Loucy (cell line): ENCODE data around the gene MAPK6.

Experiments
- H2AFZ ChIP-seq: fragments of 200-600 bp; sonication (generic); 2 replicates; pipeline ENCODE4 v1.6.0; 2016; ENCODE audit warnings: antibody characterized with exemption, mild to moderate bottlenecking, low read length, moderate library complexity
- H3F3A ChIP-seq: fragments of 200-600 bp; 2 replicates; pipeline ENCODE4 v1.6.0; 2016; ENCODE audit warnings: antibody characterized with exemption, low read depth, mild to moderate bottlenecking
- H3K27me3 ChIP-seq: fragments of 200-600 bp; sonication (generic); 2 replicates; pipeline ENCODE4 v1.6.1; 2014; ENCODE audit warnings: low read length, mild to moderate bottlenecking; ENCODE audit not compliant: insufficient read depth, poor library complexity, severe bottlenecking
- H3K36me3 ChIP-seq: fragments of 200-600 bp; sonication (generic); 2 replicates; pipeline ENCODE4 v1.6.1; 2016; ENCODE audit warnings: low read length; ENCODE audit not compliant: insufficient read depth
- H3K4me1 ChIP-seq: fragments of 200-600 bp; sonication (generic); 2 replicates; pipeline ENCODE4 v1.5.1; 2014; ENCODE audit warnings: low read length, mild to moderate bottlenecking; ENCODE audit not compliant: insufficient read depth, poor library complexity, severe bottlenecking
- H3K4me2 ChIP-seq: fragments of 200-600 bp; sonication (generic); 2 replicates; pipeline ENCODE4 v1.6.0; 2014; ENCODE audit warnings: antibody characterized with exemption, low read length, low read depth, mild to moderate bottlenecking; ENCODE audit not compliant: poor library complexity, severe bottlenecking
- H3K4me3 ChIP-seq: fragments of 200-600 bp; sonication (generic); 2 replicates; pipeline ENCODE4 v1.5.1; 2014; ENCODE audit warnings: low read length, mild to moderate bottlenecking, mixed read lengths; ENCODE audit not compliant: poor library complexity, severe bottlenecking
- H3K79me2 ChIP-seq: fragments of 200-600 bp; sonication (generic); 2 replicates; pipeline ENCODE4 v1.6.1; 2014; ENCODE audit warnings: low read length; ENCODE audit not compliant: insufficient read depth
- H3K9ac ChIP-seq: fragments of 200-600 bp; sonication (generic); 2 replicates; pipeline ENCODE4 v1.6.0; 2014; ENCODE audit warnings: mild to moderate bottlenecking, low read depth, low read length, moderate library complexity; ENCODE audit not compliant: poor library complexity, severe bottlenecking
- H3K9me2 ChIP-seq: fragments of 200-600 bp; sonication (generic); replicated peaks from 2 replicates; pipeline ENCODE4 v1.6.1; 2016; ENCODE audit warnings: low read depth, low read length, mixed read lengths
- H3K9me3 ChIP-seq: fragments of 200-600 bp; sonication (generic); 2 replicates; pipeline ENCODE4 v1.6.1; 2014; ENCODE audit warnings: mild to moderate bottlenecking, antibody characterized with exemption, low read length, low read depth; ENCODE audit not compliant: insufficient read depth
- H4K20me1 ChIP-seq: fragments of 200-600 bp; sonication (generic); 2 replicates; pipeline ENCODE4 v1.6.0; 2014; ENCODE audit warnings: antibody characterized with exemption, low read length, mild to moderate bottlenecking; ENCODE audit not compliant: insufficient read depth, poor library complexity, severe bottlenecking
- CTCF ChIP-seq: fragments of 200-600 bp; sonication (generic); conservative IDR thresholded peaks from 2 replicates; pipeline ENCODE4 v1.5.1; 2014; ENCODE audit warnings: mild to moderate bottlenecking, antibody characterized with exemption, low read length
- EZH2phosphoT487 ChIP-seq: fragments of 200-600 bp; IDR thresholded peaks from 2 replicates; pipeline ENCODE4 v1.6.1; 2018; ENCODE audit warnings: antibody characterized with exemption, mild to moderate bottlenecking, moderate library complexity, borderline replicate concordance

The MAPK6 gene

DNA sequence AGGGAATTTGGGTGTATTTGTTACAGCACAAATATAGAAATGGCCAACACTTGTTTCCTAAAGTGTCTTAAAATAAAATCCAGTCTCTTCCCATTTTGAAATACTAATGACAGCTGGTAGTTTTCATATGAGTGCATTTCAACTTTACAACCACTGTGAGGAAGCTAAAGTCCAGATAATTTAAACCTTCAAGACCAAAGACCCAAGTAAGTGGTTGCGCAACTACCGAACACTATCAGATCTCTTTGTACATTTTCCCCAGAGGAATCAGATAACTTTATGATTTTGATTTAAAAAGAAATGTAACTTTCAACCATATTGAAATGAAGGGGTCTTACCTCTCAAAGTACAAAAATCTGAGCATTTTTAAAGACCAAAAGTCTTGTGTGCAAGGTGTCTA, 79.3 kb downstream of the MAPK6 start:
- H3K4me3 ChIP-seq, result no peak overlapping the region
- TF ChIP-seq CTCF (no peak), EZH2phosphoT487 (no peak)
- H3K79me2 ChIP-seq, result no peaks in the 10 kb centered on the region
- H3K4me1 ChIP-seq, result no peaks in the 10 kb centered on the region
- H3F3A ChIP-seq, result no peaks in the 10 kb centered on the region
- H3K27me3 ChIP-seq, result no peaks in the 10 kb centered on the region
- no peak overlapping the region for H2AFZ ChIP-seq
- no peak overlapping the region for H3K9ac ChIP-seq
- H3K36me3 ChIP-seq, result no peaks in the 10 kb centered on the region
- no peaks in the 10 kb centered on the region for H3K9me3 ChIP-seq
- H4K20me1 ChIP-seq, result no peaks in the 10 kb centered on the region
- H3K9me2 ChIP-seq, result no peaks in the 10 kb centered on the region
- H3K4me2 ChIP-seq, result no peak overlapping the region

DNA sequence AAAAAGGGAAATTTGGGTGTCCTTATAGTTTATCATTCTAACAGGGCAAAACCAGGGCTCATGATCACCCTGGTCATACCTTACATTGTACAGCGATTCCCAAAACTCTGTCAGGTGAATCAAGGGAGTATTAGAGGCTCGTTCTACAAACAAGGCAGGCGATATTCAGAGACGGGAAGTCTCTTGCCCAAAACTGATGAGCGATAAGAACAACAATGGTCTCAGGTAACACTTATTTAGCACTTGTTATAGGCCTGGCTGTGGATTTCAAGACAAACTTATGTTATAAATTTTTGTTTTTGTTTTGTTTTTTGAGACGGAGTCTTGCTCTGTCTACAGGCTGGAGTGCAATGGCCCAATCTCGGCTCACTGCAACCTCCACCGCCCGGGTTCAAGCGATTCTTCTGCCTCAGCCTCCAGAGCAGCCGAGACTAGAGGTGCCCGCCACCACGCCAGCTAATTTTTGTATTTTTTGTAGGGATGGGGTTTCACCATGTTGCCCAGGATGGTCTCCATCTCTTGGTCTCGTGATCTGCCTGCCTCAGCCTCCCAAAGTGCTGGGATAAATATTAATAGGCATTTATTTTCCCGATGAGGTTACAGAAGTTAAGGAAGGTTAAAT, 80.7 kb downstream of the MAPK6 start:
- no peaks in the 10 kb centered on the region for H3K9me3 ChIP-seq
- no peak for TF ChIP-seq CTCF
- no peak for TF ChIP-seq EZH2phosphoT487
- no peaks in the 10 kb centered on the region for H3K36me3 ChIP-seq
- H3K9me2 ChIP-seq, result no peaks in the 10 kb centered on the region
- H3K4me2 ChIP-seq, result no peak overlapping the region
- H3K4me1 ChIP-seq, result no peaks in the 10 kb centered on the region
- H3K9ac ChIP-seq, result no peak overlapping the region
- H3K79me2 ChIP-seq, result no peaks in the 10 kb centered on the region
- H3F3A ChIP-seq, result no peaks in the 10 kb centered on the region
- H4K20me1 ChIP-seq, result no peaks in the 10 kb centered on the region
- no peak overlapping the region for H3K4me3 ChIP-seq
- no peak overlapping the region for H2AFZ ChIP-seq
- no peaks in the 10 kb centered on the region for H3K27me3 ChIP-seq

DNA sequence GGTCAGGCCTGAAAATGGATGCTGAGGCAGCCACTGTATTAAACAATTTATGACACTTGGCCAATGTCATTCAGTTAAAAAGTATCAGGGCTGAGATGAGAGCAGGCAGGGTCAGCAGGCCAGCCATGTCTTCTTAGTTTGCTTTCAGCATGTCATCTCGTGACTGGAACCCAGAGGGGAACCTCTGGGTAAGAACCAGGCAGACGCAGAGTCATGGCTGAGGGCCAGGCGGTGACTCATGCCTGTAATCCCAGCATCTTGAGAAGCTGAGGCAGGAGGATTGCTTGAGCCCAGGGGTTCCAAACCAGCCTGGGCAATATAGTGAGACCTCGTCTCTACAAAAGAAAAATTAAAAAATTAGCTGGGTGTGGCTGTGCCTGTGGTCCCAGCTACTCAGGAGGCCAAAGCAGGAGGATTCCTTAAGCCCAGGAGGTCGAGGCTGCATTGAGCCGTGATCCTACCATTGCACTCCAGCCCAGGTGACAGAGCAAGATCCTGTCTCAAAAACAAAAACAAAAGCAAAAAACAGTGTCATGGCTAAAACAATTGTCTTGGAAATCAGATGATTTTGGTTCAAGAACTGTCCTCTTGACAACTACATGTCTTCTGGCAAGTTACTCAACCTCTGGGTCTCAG, 81.9 kb downstream of the MAPK6 start:
- no peaks in the 10 kb centered on the region for H3K36me3 ChIP-seq
- no peak overlapping the region for H3K9ac ChIP-seq
- H4K20me1 ChIP-seq, result no peaks in the 10 kb centered on the region
- H3K4me3 ChIP-seq, result no peak overlapping the region
- H3K4me1 ChIP-seq, result no peaks in the 10 kb centered on the region
- no peaks in the 10 kb centered on the region for H3K9me3 ChIP-seq
- H3K4me2 ChIP-seq, result no peak overlapping the region
- H3K9me2 ChIP-seq, result no peaks in the 10 kb centered on the region
- TF ChIP-seq CTCF (no peak), EZH2phosphoT487 (no peak)
- no peaks in the 10 kb centered on the region for H3F3A ChIP-seq
- no peak overlapping the region for H2AFZ ChIP-seq
- H3K79me2 ChIP-seq, result no peaks in the 10 kb centered on the region
- no peaks in the 10 kb centered on the region for H3K27me3 ChIP-seq
